Esophagus muscularis mucosa (tissue), 4 donors: ENCODE measurements around the gene CYSRT1. TPM values are rescaled to one million over a fixed set of nuclear protein-coding genes. Genes with fewer than 3 reads are reported as not detected.

Experiments
- DNase-seq: peaks from one replicate; pipeline ENCODE4 v3.0.0-alpha.2; 2017; ENCODE audit errors: extremely low spot score
- H3K27ac ChIP-seq, 4 donors: fragments of 200-600 bp; sonication (generic); replicated peaks in 1 of 4; 1 replicate in 3 of 4; 2 replicates in 1 of 4; pipeline ENCODE4 v1.5.1; 2016 to 2019; ENCODE audit warnings: mild to moderate bottlenecking in 1 of 4
- H3K27me3 ChIP-seq, 4 donors: fragments of 200-600 bp; sonication (generic); one replicate each; pipeline versions ENCODE4 v1.5.1 to v1.6.0; 2016 to 2019
- H3K36me3 ChIP-seq, 4 donors: fragments of 200-600 bp; sonication (generic); one replicate each; pipeline ENCODE4 v1.5.1; 2016 to 2019
- H3K4me1 ChIP-seq, 4 donors: fragments of 200-600 bp; sonication (generic); one replicate each; pipeline ENCODE4 v1.5.1; 2016 to 2019
- H3K4me3 ChIP-seq, 4 donors: fragments of 200-600 bp; sonication (generic); 1 replicate in 2 of 4; 2 replicates in 2 of 4; pipeline ENCODE4 v1.5.1; 2016 to 2019; ENCODE audit warnings: mild to moderate bottlenecking in 4 of 4, moderate library complexity in 1 of 4
- H3K9me3 ChIP-seq, 4 donors: fragments of 200-600 bp; sonication (generic); 1 replicate in 3 of 4; 2 replicates in 1 of 4; pipeline ENCODE4 v1.5.1; 2016 to 2019
- EP300 ChIP-seq: sonication (generic); formaldehyde crosslinking; IDR thresholded peaks from one replicate; pipeline ENCODE4 v1.6.1; 2017; ENCODE audit warnings: antibody characterized with exemption
- POLR2A ChIP-seq: fragments of 450-650 bp; IDR thresholded peaks from one replicate; pipeline ENCODE4 v1.6.1; 2017; ENCODE audit warnings: antibody characterized with exemption, moderate library complexity, mild to moderate bottlenecking, low read depth
- POLR2AphosphoS5 ChIP-seq, 2 donors: sonication (generic); formaldehyde crosslinking; IDR thresholded peaks; one replicate each; pipeline ENCODE4 v1.6.1; 2017; ENCODE audit warnings: antibody characterized with exemption in 2 of 2
- WGBS: methylation state at CpG from one replicate; pipeline ENCODE4 v1.1.5; 2018; 5-methylcytosine and 5-hydroxymethylcytosine counted together
- intact Hi-C: fragments of 100-400 bp; cut with DNase I; formaldehyde crosslinking; loops from one replicate; pipeline ENCODE4 v1.15.1; 2023
- total RNA-seq, 4 donors: library from RNA; depleted of rRNA; stranded (reverse); fragments of >200 nt; gene quantifications; one replicate each; pipeline versions ENCODE4 v1.1.0 to v1.2.1, GENCODE V29; 2016
- TF ChIP-seq, protein P1 (sequence below), 3 experiments: fragments of 200-600 bp in 2 of 3; fragments of 450-650 bp in 1 of 3; sonication (generic) in 2 of 3; IDR thresholded peaks; one replicate each; pipeline ENCODE4 v1.5.1; 2017 to 2019; ENCODE audit warnings: antibody characterized with exemption in 3 of 3, mild to moderate bottlenecking in 2 of 3, moderate library complexity in 1 of 3

Gene CYSRT1
- total RNA-seq, 4 donors from 2014 or later = 0.33 to 0.45 (median 0.40) TPM; not detected in 1

DNA sequence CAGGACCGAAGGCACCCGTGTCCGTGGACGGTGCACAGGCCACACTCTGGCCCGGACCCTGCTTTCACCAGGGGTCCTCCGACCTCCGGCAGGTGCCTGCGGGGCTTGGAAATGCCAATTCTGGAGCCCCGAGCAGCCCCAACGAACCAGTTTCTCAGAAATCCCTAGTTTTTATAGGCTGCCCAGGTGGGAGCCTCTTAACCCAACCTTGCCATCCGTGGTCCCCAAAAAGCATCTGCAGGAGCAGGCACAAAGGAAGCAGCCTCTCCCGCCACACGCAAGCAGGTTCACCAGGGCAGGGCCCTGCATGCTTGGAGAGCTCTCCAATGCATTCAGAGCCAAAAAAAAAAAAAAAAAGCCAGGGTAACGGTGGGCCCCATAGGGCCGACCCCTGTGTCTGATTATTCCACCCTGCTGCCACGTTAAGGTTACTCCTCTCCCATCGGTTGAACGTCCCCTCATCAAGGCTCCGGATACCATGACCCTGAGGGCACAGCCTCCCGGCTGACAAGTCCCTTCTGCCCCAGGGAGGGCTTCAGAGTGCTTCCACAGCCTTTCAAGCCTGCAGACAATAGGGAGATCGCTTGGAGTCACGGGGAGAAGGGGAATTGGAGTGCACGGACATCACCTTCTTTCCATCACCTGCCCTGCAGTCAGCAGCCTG, 23.6 kb upstream of the CYSRT1 start:
- WGBS = 31% methylated on average over 13 of the region's 23 CpGs

DNA sequence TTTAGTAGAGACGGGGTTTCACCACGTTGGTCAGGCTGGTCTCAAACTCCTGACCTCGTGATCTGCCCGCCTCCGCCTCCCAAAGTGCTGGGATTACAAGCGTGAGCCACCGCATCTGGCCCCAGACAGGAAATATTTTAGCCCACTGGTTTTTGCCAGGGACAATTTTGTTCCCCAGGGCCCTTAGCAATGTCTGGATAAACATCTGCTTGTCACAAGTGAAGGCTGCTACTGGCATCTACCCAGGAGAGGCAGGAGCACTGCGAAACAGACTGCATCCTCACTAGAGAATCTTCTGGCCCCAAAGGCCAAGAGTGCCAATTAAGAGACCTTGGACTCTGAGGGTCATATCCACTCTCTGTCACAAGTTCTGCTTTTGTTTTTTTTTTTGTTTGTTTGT, 22.0 kb upstream of the CYSRT1 start:
- WGBS = 82% methylated on average over 8 of the region's 8 CpGs
- Histone ChIP-seq H3K9me3 (no peaks in the 10 kb centered on the region), H3K27ac (no peak overlapping the region), H3K4me3 (no peak overlapping the region), H3K27me3 (no peaks in the 10 kb centered on the region), H3K4me1 (peaks cover 68 to 81% (median 77%) of the 10 kb centered on the region in 4 donors), H3K36me3 (peaks cover 0 to 5% (median 0%) of the 10 kb centered on the region in 4 donors)
- intact Hi-C loops = no loop called here
- TF ChIP-seq, protein P1, sequence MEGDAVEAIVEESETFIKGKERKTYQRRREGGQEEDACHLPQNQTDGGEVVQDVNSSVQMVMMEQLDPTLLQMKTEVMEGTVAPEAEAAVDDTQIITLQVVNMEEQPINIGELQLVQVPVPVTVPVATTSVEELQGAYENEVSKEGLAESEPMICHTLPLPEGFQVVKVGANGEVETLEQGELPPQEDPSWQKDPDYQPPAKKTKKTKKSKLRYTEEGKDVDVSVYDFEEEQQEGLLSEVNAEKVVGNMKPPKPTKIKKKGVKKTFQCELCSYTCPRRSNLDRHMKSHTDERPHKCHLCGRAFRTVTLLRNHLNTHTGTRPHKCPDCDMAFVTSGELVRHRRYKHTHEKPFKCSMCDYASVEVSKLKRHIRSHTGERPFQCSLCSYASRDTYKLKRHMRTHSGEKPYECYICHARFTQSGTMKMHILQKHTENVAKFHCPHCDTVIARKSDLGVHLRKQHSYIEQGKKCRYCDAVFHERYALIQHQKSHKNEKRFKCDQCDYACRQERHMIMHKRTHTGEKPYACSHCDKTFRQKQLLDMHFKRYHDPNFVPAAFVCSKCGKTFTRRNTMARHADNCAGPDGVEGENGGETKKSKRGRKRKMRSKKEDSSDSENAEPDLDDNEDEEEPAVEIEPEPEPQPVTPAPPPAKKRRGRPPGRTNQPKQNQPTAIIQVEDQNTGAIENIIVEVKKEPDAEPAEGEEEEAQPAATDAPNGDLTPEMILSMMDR (IDR thresholded peaks at IDR 0.05) = no peak
- no peak for TF ChIP-seq POLR2AphosphoS5 (IDR thresholded peaks at IDR 0.05)
- no peak for TF ChIP-seq POLR2A
- TF ChIP-seq EP300 = no peak
- DNase-seq = no peak

More for the DNA sequence above, 23.6 kb upstream of the CYSRT1 start:
- Histone ChIP-seq H3K27me3 (no peaks in the 10 kb centered on the region), H3K4me3 (peak overlapping the region; percentile 70 to 76 (median 74)), H3K27ac (peak overlapping the region; percentile 79 to 86 (median 84)), H3K9me3 (no peaks in the 10 kb centered on the region), H3K36me3 (no peaks in the 10 kb centered on the region), H3K4me1 (peaks cover 74 to 84% (median 77%) of the 10 kb centered on the region in 4 donors)
- no peak for DNase-seq
- intact Hi-C loops = loop anchor here (2.0 kb wide), 1 partner anchor 19 kb away; no protein-coding TSS in a partner anchor
- TF ChIP-seq POLR2AphosphoS5 (IDR thresholded peaks at IDR 0.05) (no peak), POLR2A (no peak), EP300 (no peak)
- TF ChIP-seq, protein P1 (IDR thresholded peaks at IDR 0.05) = no peak

DNA sequence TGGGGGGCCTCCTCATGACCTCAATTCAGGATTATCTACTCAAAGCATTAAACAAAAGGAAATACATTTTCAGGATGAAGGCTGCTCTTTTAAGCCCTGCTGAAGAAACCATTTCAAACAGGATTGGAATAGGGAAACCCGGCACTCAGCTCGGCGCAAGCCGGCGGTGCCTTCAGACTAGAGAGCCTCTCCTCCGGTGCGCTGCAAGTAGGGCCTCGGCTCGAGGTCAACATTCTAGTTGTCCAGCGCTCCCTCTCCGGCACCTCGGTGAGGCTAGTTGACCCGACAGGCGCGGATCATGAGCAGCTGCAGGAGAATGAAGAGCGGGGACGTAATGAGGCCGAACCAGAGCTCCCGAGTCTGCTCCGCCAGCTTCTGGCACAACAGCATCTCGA, 20.2 kb upstream of the CYSRT1 start:
- intact Hi-C loops = no loop called here
- peak overlapping the region; percentile 80 to 91 (median 84) for H3K27ac ChIP-seq
- H3K9me3 ChIP-seq = no peaks in the 10 kb centered on the region
- H3K27me3 ChIP-seq = no peaks in the 10 kb centered on the region
- H3K4me1 ChIP-seq = peaks cover 50 to 63% (median 59%) of the 10 kb centered on the region in 4 donors
- DNase-seq = no peak
- 52% methylated on average over 5 of the region's 21 CpGs for WGBS
- TF ChIP-seq, protein P1 (IDR thresholded peaks at IDR 0.05) = no peak
- TF ChIP-seq POLR2A = no peak
- no peak for TF ChIP-seq EP300
- no peak for TF ChIP-seq POLR2AphosphoS5 (IDR thresholded peaks at IDR 0.05)
- H3K36me3 ChIP-seq = peaks cover 0 to 19% (median 0%) of the 10 kb centered on the region in 4 donors
- peak overlapping the region; percentile 78 to 95 (median 87) for H3K4me3 ChIP-seq

DNA sequence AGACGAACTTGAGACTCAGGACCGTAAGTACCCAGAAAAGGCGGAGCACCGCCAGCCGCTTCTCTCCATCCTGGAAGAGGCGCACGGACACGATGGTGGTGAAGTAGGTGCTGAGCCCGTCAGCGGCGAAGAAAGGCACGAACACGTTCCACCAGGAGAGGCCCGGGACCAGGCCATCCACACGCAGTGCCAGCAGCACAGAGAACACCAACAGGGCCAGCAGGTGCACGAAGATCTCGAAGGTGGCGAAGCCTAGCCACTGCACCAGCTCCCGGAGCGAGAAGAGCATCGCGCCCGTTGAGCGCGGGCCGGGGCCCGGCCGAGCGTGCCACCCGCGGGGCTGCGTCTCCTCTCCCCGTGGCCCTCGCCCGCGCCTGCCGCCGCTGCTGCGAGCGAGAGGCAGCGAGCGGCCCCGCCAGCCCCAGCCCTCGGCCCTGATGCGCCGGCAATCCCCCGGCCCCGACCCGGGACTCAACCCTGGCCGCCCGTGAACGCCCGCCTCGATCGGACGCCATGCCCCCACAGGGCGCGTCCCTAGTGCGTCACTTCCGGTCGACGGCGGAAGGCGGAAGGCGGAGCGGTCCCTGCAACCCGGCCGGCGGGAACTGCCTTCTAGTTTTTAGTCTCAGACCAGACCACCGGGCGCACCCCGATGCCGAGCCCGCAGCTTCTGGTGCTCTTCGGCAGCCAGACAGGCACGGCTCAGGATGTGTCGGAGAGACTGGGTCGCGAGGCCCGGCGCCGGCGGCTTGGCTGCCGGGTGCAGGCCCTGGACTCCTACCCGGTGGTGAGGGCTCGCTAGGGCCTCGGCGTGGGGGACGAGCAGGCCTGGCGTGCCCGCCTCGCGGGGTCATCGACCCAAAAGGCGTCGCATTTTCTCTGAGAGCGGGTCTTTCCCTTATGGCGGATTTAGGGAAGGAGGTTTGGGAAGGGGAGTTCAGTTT, 19.6 kb upstream of the CYSRT1 start, which contains the start of the genes NDOR1 and TMEM203:
Gene NDOR1 (plus strand): TSS at position 575 of the 944 bp plus-strand sequence. CDS start 78 bp downstream, at position 653.
Gene TMEM203 (minus strand): TSS at position 523 of the 944 bp plus-strand sequence. CDS start 234 bp downstream, at position 289.
- H3K4me1 ChIP-seq = peaks cover 48 to 61% (median 57%) of the 10 kb centered on the region in 4 donors
- peaks cover 0 to 25% (median 3%) of the 10 kb centered on the region in 4 donors for H3K36me3 ChIP-seq
- no peaks in the 10 kb centered on the region for H3K9me3 ChIP-seq
- TF ChIP-seq, protein P1 (IDR thresholded peaks at IDR 0.05) = peak in 1 of 3 experiments; percentile 13
- peak; percentile 45 for TF ChIP-seq POLR2A
- no peak for TF ChIP-seq EP300
- TF ChIP-seq POLR2AphosphoS5 (IDR thresholded peaks at IDR 0.05) = peak; percentile 94 to 97
- H3K27me3 ChIP-seq = no peaks in the 10 kb centered on the region
- peak within 1 kb of the TSS; percentile 80 to 91 (median 84) for H3K27ac ChIP-seq
- WGBS = 6% methylated on average over 24 of the region's 98 CpGs
- DNase-seq = peak; percentile 97
- intact Hi-C loops = no loop called here
- peak within 1 kb of the TSS; percentile 78 to 95 (median 87) for H3K4me3 ChIP-seq
